Measurements from ENCODE around the gene TMEM44.
"Not testable (repeated sequence)": the region's sequence is repeated elsewhere in the genome, so short reads cannot be mapped to it uniquely, and the experiment has no call there.

The TMEM44 gene

GRCh38 chr3:194640829-194641228, 7.6 kb upstream of the TMEM44 start:
- DNase-seq = no peak

GRCh38 chr3:194638991-194639605, 5.9 kb upstream of the TMEM44 start:
- DNase-seq = no peak

GRCh38 chr3:194637541-194638400, 4.6 kb upstream of the TMEM44 start:
- no peak for DNase-seq

GRCh38 chr3:194637066-194637465, 3.8 kb upstream of the TMEM44 start:
- DNase-seq = no peak

- no peak for DNase-seq
These were observed 340 bp downstream of the TMEM44 start for GRCh38 chr3:194632809-194633348.

GRCh38 chr3:194632226-194632808, 902 bp downstream of the TMEM44 start:
- no peak for DNase-seq

GRCh38 chr3:194631696-194632095, 1.5 kb downstream of the TMEM44 start:
- DNase-seq = no peak

- not testable (repeated sequence) for DNase-seq
These were observed 2.5 kb downstream of the TMEM44 start for GRCh38 chr3:194630681-194631080.

GRCh38 chr3:194624956-194625355, 8.3 kb downstream of the TMEM44 start:
- no peak for DNase-seq

- no peak for DNase-seq
These were observed 9.5 kb downstream of the TMEM44 start for GRCh38 chr3:194623449-194624290.

GRCh38 chr3:194622621-194623340, 10.4 kb downstream of the TMEM44 start:
- DNase-seq = no peak

GRCh38 chr3:194621947-194622346, 11.3 kb downstream of the TMEM44 start:
- no peak for DNase-seq

- DNase-seq = no peak
These were observed 13.0 kb downstream of the TMEM44 start for GRCh38 chr3:194620196-194620595.

GRCh38 chr3:194619741-194620140, 13.5 kb downstream of the TMEM44 start:
- DNase-seq = no peak

GRCh38 chr3:194618858-194619608, 14.2 kb downstream of the TMEM44 start:
- DNase-seq = no peak

- DNase-seq = no peak
These were observed 15.4 kb downstream of the TMEM44 start for GRCh38 chr3:194617827-194618226.

- DNase-seq = no peak
These were observed 16.0 kb downstream of the TMEM44 start for GRCh38 chr3:194617143-194617671.

GRCh38 chr3:194615226-194615625, 18.0 kb downstream of the TMEM44 start:
- DNase-seq = no peak

GRCh38 chr3:194612221-194612620, 21.0 kb downstream of the TMEM44 start:
- no peak for DNase-seq

GRCh38 chr3:194610689-194611088, 22.5 kb downstream of the TMEM44 start:
- DNase-seq = no peak

- DNase-seq = no peak
These were observed 23.6 kb downstream of the TMEM44 start for GRCh38 chr3:194609601-194610000.

All from CD4-positive, alpha-beta T cell treated with Interleukin-15 for 1 hour (primary cell).